NCI-H345 treated with DMSO at 0.1 percent for 48 hours (cell line): ENCODE measurements around the gene ADAMTSL1.

ENCODE experiments used
- DNase-seq: peaks from one replicate; lab custom pipeline; 2025; ENCODE audit not compliant: unreplicated experiment; lab: John Stamatoyannopoulos, UW

ADAMTSL1 gene

DNA sequence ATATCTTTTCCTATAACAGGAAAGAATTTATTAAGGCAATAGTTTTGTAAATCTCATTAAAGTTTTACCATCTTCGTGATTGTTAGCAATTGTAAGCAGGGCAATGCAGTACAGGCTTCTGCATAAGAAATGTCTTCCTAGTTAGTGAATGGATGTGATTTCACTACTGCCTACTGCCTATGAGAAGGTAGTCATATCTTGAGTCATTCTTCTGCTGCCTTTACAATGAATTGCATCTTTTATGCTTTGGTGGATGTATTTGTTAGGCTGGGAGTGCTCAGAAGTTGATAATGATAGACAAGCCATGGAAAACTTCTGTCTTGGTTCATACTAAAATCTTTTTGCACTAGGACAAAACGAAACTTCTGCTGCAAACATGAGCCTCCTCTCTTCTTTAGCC is 128.0 kb downstream of the ADAMTSL1 start:
- no peak for DNase-seq

DNA sequence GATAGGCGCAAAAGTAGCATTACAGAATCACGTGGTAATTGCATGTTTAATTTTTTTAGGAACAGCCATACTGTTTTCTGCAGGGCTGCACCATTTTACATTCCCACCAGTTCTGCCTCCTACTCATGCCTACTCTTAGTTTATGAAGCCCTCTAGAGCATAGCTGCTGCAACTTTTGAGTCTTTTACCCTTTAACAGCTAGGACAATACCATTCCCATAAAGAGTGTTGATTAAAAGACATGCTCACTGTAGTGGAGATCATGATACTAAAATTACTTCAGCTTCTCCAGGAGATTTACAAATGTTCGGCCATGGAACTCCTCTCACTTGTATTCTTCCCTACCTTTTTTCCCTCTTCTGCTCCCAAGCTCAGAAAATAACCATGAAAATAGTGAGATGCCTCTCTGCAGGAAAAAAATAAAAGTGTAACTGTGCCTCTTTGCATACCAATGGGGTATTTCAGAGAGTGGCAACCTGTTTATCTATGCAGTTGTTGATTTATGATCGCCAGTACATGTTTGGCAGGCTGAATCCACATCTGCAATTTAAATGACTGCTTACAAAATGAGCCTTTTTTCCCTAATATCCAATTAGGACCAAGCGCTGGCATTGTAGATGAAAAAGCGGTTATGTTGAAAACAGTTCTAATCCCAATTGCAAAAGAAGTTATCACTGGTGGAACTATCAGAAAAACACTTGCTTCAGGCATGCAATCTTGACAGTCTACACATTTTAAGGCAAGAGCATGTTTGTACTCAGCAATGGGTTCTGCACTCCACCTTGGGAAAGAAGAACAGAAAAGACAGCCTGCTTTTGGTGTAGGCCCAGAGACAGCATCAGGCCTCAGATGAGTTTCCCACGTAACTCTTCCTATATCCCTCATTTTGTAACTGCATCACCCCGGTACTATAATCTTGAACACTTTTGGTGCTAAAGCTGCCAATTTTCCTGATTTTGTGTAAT is 131.1 kb downstream of the ADAMTSL1 start:
- no peak for DNase-seq

DNA sequence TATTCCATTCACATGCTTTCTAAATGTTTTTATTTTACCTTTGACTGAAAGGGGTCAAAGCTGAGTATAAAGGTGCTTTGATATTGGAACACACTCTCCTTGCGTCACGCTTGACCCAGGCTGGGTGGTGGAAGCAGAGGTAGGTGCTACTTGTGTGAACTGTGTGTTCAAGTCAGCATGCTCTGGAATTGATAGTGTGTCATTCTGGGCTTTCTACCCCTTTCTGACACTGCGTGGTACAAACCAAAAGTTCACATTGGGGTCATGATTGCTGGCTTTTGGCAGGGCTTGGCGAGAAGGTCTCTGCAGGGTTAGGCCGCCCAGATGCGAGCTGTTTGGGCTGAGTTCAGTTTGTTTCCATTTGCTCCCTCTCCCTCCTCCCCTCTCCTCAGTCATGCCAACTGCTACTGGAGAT is 131.8 kb downstream of the ADAMTSL1 start:
- DNase-seq = no peak

DNA sequence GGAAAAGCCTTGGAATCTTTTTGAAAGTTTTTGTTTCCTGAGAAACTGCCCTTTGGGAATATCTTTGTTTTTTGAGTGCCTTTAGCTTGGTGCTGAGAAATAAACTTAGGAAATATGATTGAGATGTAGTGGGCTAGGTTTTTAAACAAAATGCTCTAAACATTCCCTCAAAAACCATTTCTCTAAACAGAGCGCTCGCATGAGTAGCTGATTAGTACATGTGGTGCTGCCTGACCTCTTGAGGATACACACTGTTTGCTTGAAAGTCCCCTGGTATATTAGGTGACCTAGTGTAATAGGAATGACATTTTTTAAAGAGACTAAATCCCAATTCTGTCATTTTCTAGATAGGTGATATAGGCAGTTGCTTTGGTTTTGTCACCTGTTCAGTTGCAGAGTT is 132.3 kb downstream of the ADAMTSL1 start:
- DNase-seq = no peak

DNA sequence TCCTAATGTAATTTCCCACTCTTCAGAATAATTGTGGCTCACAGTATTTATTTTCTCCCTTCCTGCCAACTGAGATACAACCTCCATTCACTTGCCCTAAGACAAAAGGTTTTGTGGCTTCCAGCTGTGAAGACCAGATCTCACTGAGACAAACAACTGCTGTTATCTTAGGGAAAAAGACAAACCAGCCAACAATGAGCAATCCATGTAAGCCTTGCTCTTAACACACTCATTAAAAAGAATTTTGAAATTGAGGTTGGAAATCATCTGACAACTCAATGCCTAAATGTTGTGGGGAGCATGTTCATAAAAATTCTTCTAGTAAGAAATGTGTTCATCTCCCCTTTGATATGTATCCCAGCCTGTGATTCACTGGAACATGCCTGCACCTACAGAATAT is 132.9 kb downstream of the ADAMTSL1 start:
- peak; percentile 37 for DNase-seq

DNA sequence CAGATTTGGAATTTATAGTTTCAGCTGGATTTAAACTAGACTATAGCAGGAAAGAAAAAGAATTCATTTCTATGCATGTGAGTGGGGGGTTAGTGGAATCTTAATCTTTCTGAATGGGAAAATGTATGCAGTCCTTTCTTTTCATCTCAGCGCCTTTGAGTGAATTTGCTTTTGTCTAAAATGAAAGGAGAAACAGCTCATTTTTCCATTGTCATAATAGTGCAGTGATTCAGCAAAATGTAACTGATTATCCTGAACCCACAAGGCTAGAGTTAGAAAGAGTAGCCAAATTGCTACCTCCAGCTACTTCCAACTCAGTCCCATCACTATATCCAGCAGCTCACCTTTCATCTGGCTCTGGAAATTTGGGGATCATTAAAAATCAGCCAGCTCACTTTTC is 134.4 kb downstream of the ADAMTSL1 start:
- no peak for DNase-seq

DNA sequence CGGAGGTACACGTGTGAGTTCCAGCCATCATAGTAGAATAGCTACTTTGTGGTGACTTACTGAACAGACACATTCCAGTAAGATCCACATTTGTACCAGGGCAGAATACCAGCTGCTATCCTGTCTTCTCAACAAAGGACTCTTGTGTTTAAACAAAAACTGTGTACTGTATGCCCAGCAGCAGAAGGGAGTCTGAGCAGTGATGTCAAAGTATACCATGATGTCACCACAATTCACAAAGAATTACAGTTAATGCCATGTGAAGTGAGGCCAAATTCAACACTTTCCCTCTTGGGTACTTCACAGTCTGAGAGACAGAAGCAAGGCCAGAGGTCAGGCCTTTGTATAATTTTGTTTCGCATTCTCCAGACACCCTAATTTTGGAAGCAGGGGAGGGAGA is 137.0 kb downstream of the ADAMTSL1 start:
- peak; percentile 57 for DNase-seq

DNA sequence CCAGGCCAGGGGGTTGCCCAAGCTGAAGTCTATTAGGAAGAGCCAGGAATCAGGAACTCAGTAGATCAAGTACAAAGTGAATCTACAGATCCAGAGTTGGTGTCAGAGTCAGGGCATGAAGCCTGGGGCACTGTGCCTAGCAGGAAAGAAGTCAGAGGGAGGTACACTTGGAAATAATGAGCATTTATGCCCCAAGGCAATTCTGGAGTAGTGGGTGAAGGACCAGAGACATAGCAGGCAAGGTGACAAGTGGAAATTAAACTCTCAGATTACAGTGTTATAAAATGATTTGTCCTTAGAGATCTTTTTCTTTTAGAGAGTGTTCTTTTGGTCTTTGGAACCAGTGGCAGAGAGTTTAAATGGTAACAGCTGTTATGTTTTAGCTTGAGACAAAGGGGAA is 138.0 kb downstream of the ADAMTSL1 start:
- peak; percentile 86 for DNase-seq

DNA sequence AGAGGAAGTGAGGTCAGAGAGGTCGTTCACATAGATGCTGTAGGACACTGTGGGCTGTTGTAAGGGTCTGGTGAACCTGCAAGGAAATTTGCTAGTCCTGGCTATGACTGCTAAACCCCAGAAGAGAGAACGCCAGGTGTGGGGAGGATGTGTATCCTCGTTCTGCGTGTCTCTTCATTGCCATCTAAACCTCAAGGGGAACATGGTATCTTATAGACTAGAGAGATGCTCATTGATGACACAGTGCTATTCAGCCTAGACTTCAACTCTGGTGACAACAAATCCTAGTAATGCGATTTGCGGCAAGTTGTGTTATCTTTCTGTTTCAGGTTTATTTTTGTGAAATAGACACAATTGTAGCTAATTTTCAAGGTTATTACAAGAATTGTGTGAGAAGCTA is 140.2 kb downstream of the ADAMTSL1 start:
- DNase-seq = no peak

DNA sequence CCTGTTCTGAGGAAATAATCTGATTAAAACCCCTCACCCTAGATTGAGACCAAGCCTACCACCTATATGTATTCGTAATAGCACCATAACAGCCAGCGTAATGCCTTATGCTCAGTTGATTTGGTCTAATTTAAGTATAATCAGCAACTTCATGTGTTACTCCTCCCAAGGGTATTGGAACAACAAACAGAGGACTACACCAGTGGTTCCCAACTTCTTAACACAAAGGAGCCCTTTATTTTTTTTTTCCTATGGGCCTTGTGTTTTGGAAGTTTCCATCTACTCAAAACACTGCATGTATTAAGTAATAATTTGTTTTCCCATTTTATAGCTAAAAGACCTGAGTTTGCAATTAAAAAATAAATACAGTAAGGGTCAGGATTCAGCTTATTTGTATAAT is 140.7 kb downstream of the ADAMTSL1 start:
- DNase-seq = no peak

DNA sequence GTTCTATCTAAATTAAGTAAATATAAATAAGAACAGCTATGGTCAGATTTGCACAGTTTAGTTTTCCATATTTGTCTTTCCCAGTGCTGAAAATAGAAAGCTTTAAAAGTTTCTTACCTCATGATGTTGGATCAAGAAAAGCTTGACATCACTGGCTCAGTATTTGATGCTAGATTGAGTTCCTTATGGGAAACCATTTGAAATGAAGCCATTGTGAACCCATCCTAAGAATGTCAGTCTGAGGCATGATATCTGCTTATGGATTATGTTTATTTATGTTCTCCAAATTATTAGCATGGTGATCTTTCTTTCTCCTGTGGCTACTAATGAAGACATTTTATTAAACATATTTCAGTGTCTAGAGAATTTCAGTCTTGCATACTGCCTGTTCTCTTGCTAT is 143.0 kb downstream of the ADAMTSL1 start:
- DNase-seq = no peak

DNA sequence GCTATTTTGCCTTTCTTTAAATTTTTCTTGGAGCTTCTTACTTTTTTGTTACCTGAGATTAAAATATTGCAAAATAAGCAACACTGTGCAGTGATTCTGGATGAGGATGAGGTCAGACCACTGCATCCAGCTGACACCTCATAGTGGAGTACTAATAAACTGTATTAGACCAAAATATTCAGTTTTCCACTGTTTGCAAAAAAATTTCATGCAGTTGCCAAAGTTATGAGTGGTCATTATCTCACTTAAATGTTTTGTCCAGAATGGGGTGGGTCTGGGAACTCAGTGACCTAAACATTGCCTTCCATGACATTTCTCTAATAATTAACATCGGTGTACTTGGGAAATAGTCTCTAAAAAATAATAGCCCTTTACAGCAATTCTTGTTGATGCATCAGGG is 143.8 kb downstream of the ADAMTSL1 start:
- no peak for DNase-seq

DNA sequence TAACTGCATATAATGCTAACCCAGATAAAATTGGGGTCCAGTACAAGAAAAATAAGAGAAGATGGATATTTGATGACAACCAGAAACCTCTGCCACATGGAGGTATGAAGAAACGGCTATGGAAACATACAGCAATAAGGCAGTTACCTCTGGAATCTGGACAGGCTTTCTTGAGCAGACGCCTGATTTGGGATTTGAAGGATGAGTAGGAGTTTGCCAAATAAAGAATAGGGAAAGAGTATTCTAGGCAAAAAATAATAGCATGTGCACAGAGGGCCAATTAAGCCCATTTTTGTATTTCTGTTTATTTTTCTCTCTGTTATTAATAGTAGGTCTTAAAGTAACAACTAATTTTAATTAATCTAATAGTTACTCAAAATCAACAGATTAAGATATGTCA is 144.9 kb downstream of the ADAMTSL1 start:
- no peak for DNase-seq

DNA sequence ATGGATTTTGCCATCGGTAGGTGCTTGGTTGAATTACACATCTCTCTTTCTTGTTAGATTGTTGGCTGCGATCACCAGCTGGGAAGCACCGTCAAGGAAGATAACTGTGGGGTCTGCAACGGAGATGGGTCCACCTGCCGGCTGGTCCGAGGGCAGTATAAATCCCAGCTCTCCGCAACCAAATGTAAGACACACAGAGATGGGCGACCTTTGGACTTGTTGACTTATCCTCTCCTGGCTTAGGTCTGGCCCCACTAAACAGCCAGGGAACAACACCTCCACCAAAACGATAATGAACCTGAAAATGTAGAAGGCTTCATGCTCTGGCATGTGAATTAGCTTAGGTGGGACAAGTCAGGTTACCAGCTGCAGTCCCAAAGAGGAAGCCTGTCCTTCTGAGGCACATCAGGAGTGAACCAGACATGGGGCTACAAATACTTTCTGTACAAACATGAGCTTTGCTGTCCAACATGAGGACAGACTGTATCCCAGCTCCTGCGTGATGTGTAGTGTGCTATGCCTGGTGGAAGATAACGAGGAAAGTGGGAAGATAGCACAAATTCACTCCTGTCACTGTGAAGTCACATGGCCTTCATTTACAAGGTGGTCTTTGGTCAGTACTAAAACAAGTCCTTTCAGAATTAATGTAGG is 148.4 kb downstream of the ADAMTSL1 start:
- DNase-seq = no peak

DNA sequence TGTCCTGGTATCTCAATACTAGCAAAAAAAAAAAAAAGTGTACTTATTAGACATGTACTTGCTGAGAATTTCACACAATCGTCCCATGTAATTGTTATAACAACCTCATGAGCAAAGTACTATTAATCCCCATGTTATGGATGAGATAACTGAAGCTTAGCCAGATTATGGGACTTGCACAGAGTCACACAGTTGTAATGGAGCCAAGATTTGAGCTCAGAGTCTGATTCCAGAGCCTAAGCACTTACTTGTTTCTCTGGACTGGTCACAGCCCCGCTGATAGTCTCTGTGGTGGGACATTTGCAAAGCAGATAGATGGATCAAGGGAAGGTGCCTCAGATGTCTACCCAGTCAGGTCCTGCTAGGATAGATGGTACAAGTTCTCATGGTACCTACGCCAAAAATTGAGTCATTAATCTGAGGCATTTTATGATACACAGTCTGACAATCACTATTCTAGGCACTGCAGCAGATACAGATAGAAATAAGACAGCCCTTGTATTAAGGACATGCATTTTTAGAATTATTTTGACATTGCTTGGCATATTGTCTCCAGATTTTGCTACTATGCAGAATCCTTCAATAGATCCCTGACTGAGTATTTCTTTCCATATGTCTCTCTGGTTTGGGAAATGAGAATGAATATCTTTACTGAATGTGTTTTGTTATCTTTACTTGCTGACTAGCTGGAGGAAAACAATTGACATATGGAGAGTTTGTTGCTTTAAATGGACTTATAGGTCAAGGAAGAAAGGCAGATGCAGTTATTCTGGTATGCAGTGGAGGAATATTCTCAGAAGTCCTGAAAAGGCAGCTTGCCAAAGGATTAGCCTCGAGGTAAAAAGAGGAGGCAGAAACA is 149.5 kb downstream of the ADAMTSL1 start:
- no peak for DNase-seq

DNA sequence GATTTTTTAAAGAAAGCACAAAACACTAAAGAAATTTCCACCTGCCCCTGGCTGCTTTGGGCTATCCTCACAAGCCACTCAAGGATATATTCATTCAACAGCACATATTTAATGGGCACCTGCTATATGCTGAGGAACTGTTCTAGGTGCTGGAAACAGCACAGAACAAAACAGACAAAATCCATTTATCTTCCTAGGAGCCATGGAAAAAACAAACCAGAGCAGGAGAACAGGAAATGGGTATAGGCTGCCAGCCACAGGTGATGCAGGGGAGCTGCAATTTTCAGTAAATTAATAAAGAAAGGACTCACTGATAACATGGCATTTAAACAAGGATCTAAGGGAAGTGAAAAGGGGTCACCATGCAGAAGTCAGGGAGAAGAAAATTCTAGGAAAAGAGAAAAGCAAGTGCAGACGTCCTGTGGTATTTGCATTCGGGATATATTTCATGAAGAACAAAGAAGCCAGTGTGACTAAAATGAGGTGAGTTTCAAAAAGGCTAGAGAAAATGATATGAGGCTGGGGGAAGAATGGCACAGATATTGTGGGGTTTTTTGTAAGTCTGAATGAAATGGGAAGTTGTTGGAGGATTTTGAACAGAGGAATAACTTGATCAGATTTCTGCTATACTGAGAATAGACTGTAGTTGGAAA is 152.2 kb downstream of the ADAMTSL1 start:
- no peak for DNase-seq

DNA sequence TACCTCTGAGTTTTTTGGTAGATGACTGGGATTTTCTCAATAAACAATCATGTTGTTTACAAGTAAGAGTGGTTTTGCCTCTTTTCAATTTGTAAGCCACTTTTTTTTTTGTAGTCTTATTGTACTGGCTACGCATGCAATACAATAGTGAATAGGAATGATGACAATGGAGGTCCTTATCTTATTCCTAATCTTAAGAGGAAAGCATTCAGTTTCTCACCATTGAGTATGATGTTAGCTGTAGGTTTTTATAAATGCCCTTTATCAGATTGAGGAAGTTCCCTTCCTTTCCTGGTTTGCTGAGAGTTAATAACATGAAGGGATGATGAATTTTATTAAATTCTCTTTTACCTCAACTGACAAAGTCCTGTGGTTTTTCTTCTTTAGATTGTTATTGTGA is 155.2 kb downstream of the ADAMTSL1 start:
- DNase-seq = no peak

DNA sequence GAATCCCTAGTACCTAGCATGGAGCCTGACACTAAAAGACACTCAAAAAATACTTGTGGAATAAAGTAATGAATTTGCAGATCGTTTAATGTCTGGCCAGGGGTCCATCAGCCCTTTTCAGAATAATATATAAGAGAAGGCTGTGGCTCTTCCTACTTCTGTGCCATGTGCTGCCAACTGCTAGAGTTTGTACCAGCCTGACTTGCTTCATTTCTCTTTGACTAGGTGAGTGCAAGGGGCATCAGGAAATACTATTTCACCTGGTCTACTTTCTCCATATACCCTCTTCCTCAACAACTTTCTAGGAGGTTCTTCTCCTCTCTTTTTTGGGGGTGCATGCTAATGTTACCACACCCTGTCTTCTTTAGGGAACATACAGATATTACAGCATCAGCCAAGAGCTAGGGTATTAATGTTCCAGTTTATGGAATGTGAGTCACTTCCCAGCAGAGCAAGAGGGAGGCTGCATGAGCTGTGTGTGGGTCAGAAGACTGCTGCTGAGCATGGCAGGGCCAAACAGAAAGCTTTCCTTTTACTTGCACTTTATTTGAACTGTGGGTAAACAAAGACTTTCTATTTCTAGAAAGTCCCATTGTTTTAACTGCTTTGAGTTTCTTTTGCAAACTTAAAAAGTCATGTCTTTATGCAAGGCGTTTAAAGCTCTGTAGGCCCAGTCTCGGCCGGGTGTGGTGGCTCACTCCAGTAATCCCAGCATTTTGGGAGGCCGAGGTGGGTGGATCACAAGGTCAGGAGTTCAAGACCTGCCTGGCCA is 158.9 kb downstream of the ADAMTSL1 start:
- DNase-seq = no peak

DNA sequence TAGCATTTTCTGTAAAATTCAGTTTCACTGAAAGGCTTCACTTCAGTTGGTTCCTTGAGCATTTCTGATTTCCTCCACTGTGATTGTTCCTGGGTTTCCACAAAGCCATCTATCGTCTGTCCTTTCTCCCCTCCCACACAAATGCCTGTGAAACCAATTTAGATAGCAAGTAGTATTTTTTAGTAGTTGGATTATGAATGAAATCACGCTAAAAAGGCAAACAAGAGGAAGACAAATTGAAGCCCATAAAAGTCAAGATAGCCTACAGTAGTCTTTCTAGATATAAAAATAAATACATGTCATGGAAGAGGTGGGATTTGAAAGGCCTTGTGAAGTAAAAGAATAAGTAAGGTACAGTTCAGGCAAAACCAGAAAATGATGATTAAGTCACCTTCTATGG is 162.8 kb downstream of the ADAMTSL1 start:
- DNase-seq = no peak
